ENCODE measurements around the gene SLC16A13. TPM values are rescaled to one million over a fixed set of nuclear protein-coding genes. Genes with fewer than 3 reads are reported as not detected.
A peak's percentile ranks its signal among the peaks of the same experiment; 100 is the strongest.
"Not testable (repeated sequence)": the region's sequence is repeated elsewhere in the genome, so short reads cannot be mapped to it uniquely, and the experiment has no call there.

The SLC16A13 gene
- 1 to 10 TPM; 1.2 to 6.7 (median 4.1) TPM for total RNA-seq

DNA sequence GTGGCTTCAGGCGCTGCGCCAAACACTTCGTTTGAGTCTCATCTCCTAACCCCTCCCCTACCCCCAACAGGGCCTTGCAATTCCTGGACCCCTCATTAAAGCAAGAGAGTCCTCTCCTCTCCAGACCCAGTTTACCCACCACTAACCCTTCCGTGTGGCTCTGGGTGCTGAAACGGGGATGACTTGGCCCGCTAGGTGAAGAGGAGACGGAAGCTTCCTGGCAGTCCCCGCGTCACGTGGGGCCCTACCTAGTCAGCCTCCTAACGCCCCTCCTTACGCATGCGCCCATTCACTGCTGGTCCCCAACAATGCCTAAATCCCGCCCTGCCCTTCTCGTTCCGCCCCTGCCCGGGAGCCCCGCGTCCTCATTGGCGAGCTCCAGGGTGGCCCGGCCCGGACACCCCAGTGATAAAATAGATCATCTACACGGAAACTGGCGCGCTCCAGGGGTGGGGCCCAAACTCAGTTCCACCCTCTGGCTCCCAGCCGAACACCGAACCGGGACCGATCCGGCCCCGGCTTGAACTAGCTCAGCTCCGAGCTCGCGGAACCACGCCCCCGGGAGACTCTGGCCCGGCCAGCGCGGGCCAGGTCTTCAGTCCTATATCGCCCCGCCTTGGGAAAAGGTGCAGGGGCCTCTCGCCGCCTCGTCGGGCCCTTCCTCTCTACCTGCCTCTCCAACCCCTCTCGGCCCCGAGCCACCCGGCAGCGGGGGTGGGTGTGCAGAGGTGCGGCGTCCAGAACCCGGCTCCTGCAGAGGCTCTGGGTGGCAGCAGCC is at the start of gene SLC16A13:
Gene SLC16A13, plus strand, starts transcription at position 425 of the 778 bp plus-strand sequence. CDS start 368 bp downstream, outside the sequence.
- Histone ChIP-seq H3K9me3 (no peaks in the 10 kb centered on the region), H3K27me3 (no peaks in the 10 kb centered on the region), H3K4me1 (peaks cover 29 to 47% of the 10 kb centered on the region in 2 donors), H3K36me3 (no peaks in the 10 kb centered on the region), H3K4me3 (replicated peaks in 1 of 3) (peak within 1 kb of the TSS; percentile 53 to 65 (median 60)), H3K27ac (peak within 1 kb of the TSS; percentile 82 to 93 (median 88))
- 0 to 3% methylated on average over 30 to 46 of the region's 52 CpGs for WGBS, 2 donors
- intact Hi-C loops (cut with DNase I) = no loop called here
- peak; percentile 99 to 100 for DNase-seq
- TF ChIP-seq POLR2A (IDR thresholded peaks at IDR 0.05) (peak; percentile 73 to 93), CTCF (IDR thresholded peaks at IDR 0.05) (peak in 1 of 6 experiments; percentile 16)

- DNase-seq = no peak
Observed at GRCh38 chr17:6986676-6987075, 49.1 kb upstream of the SLC16A13 start.

DNA sequence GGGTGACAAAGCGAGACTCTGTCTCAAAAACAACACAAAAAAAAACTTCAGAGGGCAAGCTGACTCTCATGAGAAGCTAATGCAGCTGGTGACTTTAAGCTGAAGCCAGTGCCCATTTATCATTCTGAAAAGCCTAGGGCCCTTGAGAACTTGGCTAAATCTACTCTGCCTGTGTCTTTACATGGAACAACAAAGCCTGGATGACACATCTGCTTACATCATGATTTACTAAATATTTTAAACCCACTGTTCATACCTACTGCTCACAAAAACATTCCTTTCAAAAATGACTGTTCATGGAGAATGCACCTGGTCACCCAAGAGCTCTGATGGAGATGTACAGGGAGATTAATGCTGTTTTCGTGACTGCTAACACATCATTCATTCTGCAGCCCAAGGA is 46.0 kb upstream of the SLC16A13 start:
- 90 to 91% methylated on average over 2 of the region's 2 CpGs for WGBS, 2 donors
- no peak for DNase-seq
- no peak for TF ChIP-seq POLR2A (IDR thresholded peaks at IDR 0.05)
- no peak for TF ChIP-seq CTCF (IDR thresholded peaks at IDR 0.05)
- intact Hi-C loops (cut with DNase I) = no loop called here
- H3K9me3 ChIP-seq = no peaks in the 10 kb centered on the region
- H3K36me3 ChIP-seq = no peaks in the 10 kb centered on the region
- H3K4me1 ChIP-seq = no peaks in the 10 kb centered on the region
- no peak overlapping the region for H3K4me3 ChIP-seq (replicated peaks in 1 of 3)
- H3K27me3 ChIP-seq = no peaks in the 10 kb centered on the region
- no peak overlapping the region for H3K27ac ChIP-seq

More at GRCh38 chr17:6986676-6987075, 49.1 kb upstream of the SLC16A13 start:
- H3K4me3 ChIP-seq (replicated peaks in 1 of 3) = no peak overlapping the region
- intact Hi-C loops (cut with DNase I) = no loop called here
- no peaks in the 10 kb centered on the region for H3K9me3 ChIP-seq
- 47% methylated on average over 3 of the region's 3 CpGs for WGBS, 2 donors
- H3K27me3 ChIP-seq = no peaks in the 10 kb centered on the region
- H3K4me1 ChIP-seq = no peaks in the 10 kb centered on the region
- TF ChIP-seq CTCF (IDR thresholded peaks at IDR 0.05) (no peak), POLR2A (IDR thresholded peaks at IDR 0.05) (no peak)
- H3K27ac ChIP-seq = no peak overlapping the region
- H3K36me3 ChIP-seq = no peaks in the 10 kb centered on the region

- 86% methylated on average over 5 of the region's 5 CpGs for WGBS, 2 donors
- H3K4me3 ChIP-seq (replicated peaks in 1 of 3); intact Hi-C loops (cut with DNase I); H3K27me3 ChIP-seq; H3K36me3 ChIP-seq; H3K9me3 ChIP-seq; H3K27ac ChIP-seq; DNase-seq: not testable (repeated sequence)
- peaks cover 0 to 11% of the 10 kb centered on the region in 2 donors for H3K4me1 ChIP-seq
Observed at GRCh38 chr17:6993613-6994056, 42.2 kb upstream of the SLC16A13 start.

DNA sequence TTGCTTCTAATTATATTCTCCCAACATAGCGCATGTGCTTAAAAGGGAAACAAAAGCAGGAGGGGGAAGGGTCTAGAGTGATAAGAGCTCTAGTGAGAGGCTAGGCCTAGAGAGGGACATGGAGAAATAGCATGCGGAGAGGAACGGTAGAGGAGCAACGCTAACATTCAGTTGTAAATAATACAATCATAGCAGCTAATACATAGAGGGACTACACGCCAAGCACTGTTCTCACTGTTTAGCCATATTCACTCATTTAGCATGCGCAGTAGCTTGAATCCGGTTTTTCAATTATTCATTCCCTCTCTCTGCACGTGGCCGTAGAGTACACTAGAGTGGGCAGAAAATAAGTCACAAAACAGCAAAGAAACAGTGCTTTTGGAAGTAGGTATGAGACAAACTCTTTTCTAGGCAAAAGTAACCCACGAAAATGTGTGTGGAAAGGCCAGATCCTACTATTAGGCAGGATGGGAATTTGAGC is 41.7 kb upstream of the SLC16A13 start:
- Histone ChIP-seq H3K27ac (no peak overlapping the region), H3K27me3 (no peaks in the 10 kb centered on the region), H3K36me3 (peaks cover 0 to 4% of the 10 kb centered on the region in 2 donors), H3K4me3 (replicated peaks in 1 of 3) (no peak overlapping the region), H3K9me3 (no peaks in the 10 kb centered on the region), H3K4me1 (peaks cover 0 to 11% of the 10 kb centered on the region in 2 donors)
- TF ChIP-seq POLR2A (IDR thresholded peaks at IDR 0.05) = no peak
- no peak for TF ChIP-seq CTCF (IDR thresholded peaks at IDR 0.05)
- DNase-seq = no peak
- WGBS, 2 donors = 88 to 90% methylated on average over 10 of the region's 10 CpGs
- intact Hi-C loops (cut with DNase I) = no loop called here

Measured in thyroid gland (tissue), 4 donors.